Activated CD4-positive, alpha-beta T cell treated with anti-CD3 and anti-CD28 coated beads for 4 hours (primary cell): Measurements from ENCODE around the gene NEK1.

Experiments used
- DNase-seq, 2 donors: peaks; one replicate each; pipeline ENCODE4 v3.0.0-alpha.2; 2020

The NEK1 gene

DNA sequence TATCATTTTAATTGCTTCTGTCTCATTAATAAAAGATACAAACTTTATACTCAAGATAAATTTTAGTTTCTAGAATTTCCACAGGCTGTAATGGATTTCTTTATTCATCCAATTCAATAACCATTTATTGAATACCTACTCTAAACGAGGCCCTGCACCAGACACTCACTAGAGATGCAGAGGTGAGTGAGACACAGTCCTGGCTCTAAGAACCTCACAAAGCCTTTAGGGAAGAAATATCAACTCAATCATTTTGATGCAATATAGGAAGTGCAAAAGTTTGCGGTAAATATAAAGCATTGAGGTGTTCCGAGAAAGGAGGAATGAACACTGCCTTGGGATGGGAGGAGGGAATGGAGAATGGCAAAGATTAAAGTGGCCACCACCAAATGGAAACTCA, 260.0 kb downstream of the NEK1 start:
- no peak for DNase-seq

DNA sequence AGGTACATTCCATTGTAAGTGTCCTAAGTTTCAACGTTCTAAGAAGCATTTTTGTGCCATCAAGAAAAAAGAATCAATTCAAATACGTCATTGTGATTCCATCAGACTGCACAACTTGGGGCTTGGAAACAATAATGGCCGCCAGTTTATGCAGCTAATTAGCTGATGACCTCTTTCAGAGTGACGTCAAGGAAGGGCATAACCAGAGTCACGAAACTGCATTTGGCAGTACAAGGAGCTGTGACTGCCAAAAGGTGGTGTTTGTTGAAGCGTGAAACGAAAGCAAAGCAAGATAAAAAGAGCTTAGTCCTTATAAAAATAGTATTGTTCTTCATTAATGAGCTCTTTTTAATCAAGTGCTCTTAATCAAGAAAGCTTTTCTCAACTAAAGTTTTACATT, 260.5 kb downstream of the NEK1 start:
- no peak for DNase-seq

DNA sequence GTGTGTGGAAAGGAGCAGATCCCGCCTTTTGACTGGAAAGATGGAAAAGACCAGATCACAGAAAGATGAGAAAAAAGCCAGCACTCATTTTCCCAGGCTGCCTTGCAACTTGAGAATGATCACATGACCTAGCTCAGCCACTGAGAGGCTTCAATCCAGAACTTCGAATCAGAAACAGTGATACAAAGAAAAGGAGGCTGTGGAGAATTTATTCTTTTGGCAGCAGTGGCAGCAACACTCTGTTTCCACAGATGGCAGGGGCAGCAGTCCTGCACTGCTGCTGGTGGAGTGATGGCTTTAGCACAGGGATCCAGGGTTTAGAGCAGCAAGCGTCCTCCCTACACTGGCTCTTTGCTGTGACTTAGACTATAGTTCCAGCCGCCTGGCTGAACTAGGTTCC, 263.8 kb downstream of the NEK1 start:
- DNase-seq = no peak

DNA sequence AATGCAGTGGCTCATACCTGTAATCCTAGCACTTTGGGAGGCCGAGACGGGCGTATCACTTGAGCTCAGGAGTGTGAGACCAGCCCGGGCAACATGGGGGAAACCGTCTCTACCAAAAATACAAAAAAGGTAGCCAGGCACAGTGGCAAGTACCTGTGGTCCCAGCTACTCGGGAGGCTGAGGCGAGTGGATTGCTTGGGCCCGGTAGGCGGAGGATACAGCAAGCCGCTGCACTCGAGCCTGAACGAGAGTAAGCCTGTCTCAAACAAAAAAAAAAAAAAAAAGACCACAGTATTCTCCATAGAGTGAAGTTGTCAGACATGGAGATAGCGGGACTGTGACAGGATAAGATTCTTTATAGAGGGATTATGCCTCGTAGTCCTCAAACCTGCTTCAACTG, 265.5 kb downstream of the NEK1 start:
- DNase-seq = no peak

DNA sequence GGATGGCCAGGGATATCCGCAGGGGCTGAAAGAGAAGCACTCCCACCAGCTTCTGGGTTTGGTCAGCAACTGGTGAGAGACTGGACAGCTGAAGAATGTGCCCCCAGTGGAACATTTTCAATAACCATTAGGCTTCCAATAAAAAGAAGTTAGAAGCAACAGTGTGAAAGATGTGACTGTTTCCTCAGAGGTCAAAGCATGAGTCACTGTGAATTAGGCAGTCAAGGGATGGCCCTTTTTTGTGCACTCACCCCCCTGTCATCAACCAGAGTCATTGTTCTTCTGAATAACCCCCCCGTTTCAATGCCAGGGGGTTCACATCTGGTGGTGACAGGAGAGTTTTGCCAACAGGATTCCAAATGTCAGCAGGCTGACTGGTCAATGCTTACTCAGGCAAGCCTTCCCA, 267.1 kb downstream of the NEK1 start:
- DNase-seq = no peak
